NT2/D1 (cell line): Measurements from ENCODE around the gene PACSIN2.

Experiments
- DNase-seq: peaks from one replicate; pipeline ENCODE4 v3.0.0-alpha.2; 2011; ENCODE audit warnings: low read depth, low spot score
- H3K27me3 ChIP-seq: 2 replicates; pipeline ENCODE4 v1.6.0; 2011; ENCODE audit warnings: mild to moderate bottlenecking; ENCODE audit not compliant: insufficient read length, insufficient read depth
- H3K36me3 ChIP-seq: 2 replicates; pipeline ENCODE4 v1.6.1; 2011; ENCODE audit warnings: mild to moderate bottlenecking, low read length, mixed read lengths; ENCODE audit not compliant: insufficient read depth, insufficient read length
- H3K4me1 ChIP-seq: 2 replicates; pipeline ENCODE4 v1.5.1; 2011; ENCODE audit not compliant: insufficient read depth, insufficient read length
- H3K4me3 ChIP-seq: 2 replicates; pipeline ENCODE4 v1.5.1; 2011; ENCODE audit warnings: low read depth; ENCODE audit not compliant: insufficient read length
- H3K9ac ChIP-seq: 2 replicates; pipeline ENCODE4 v1.6.0; 2011; ENCODE audit warnings: low read depth; ENCODE audit not compliant: insufficient read length
- H3K9me3 ChIP-seq: 2 replicates; pipeline ENCODE4 v1.5.1; 2011; ENCODE audit warnings: mild to moderate bottlenecking, low read length; ENCODE audit not compliant: insufficient read depth
- SUZ12 ChIP-seq: IDR thresholded peaks from 2 replicates; pipeline ENCODE4 v1.6.1; 2011; ENCODE audit not compliant: insufficient read length, insufficient read depth; ENCODE audit errors: extremely low read depth
- YY1 ChIP-seq: IDR thresholded peaks from 2 replicates; pipeline ENCODE4 v1.6.1; 2011; ENCODE audit not compliant: insufficient read length, insufficient read depth
- ZNF274 ChIP-seq: IDR thresholded peaks from 2 replicates; pipeline ENCODE4 v1.6.1; 2011; ENCODE audit warnings: mild to moderate bottlenecking, low read depth, low read length

Gene PACSIN2

GRCh38 chr22:42895541-42895981 is 119.4 kb downstream of the PACSIN2 start:
- peaks cover 29% of the 10 kb centered on the region for H3K36me3 ChIP-seq
- H3K9me3 ChIP-seq = no peaks in the 10 kb centered on the region
- no peak overlapping the region for H3K4me3 ChIP-seq
- H3K4me1 ChIP-seq = peaks cover 4% of the 10 kb centered on the region
- no peaks in the 10 kb centered on the region for H3K27me3 ChIP-seq
- TF ChIP-seq SUZ12 (no peak), YY1 (no peak), ZNF274 (no peak)
- DNase-seq = no peak
- no peak overlapping the region for H3K9ac ChIP-seq

GRCh38 chr22:42895087-42895486 is 119.9 kb downstream of the PACSIN2 start:
- Histone ChIP-seq H3K36me3 (peaks cover 32% of the 10 kb centered on the region), H3K9me3 (no peaks in the 10 kb centered on the region), H3K9ac (no peak overlapping the region), H3K27me3 (no peaks in the 10 kb centered on the region), H3K4me3 (no peak overlapping the region), H3K4me1 (peaks cover 4% of the 10 kb centered on the region)
- TF ChIP-seq YY1 (no peak), SUZ12 (no peak), ZNF274 (no peak)
- DNase-seq = no peak

GRCh38 chr22:42893371-42894150 is 121.4 kb downstream of the PACSIN2 start:
- TF ChIP-seq SUZ12 = no peak
- no peak for TF ChIP-seq ZNF274
- no peak for TF ChIP-seq YY1
- Histone ChIP-seq H3K9me3 (no peaks in the 10 kb centered on the region), H3K4me3 (no peak overlapping the region)

GRCh38 chr22:42892571-42893316 is 122.2 kb downstream of the PACSIN2 start:
- no peaks in the 10 kb centered on the region for H3K9me3 ChIP-seq
- no peak overlapping the region for H3K4me3 ChIP-seq
- TF ChIP-seq ZNF274 = no peak
- TF ChIP-seq SUZ12 = no peak
- no peak for TF ChIP-seq YY1
- H3K4me1 ChIP-seq = peaks cover 4% of the 10 kb centered on the region
- H3K36me3 ChIP-seq = peaks cover 47% of the 10 kb centered on the region
- no peak overlapping the region for H3K9ac ChIP-seq
- DNase-seq = no peak
- H3K27me3 ChIP-seq = no peaks in the 10 kb centered on the region

More at GRCh38 chr22:42893371-42894150, 121.4 kb downstream of the PACSIN2 start:
- Histone ChIP-seq H3K9ac (no peak overlapping the region), H3K27me3 (no peaks in the 10 kb centered on the region), H3K4me1 (peaks cover 4% of the 10 kb centered on the region), H3K36me3 (peaks cover 39% of the 10 kb centered on the region)
- no peak for DNase-seq

- DNase-seq = no peak
- H3K4me3 ChIP-seq = no peak overlapping the region
- peaks cover 4% of the 10 kb centered on the region for H3K4me1 ChIP-seq
- peaks cover 53% of the 10 kb centered on the region for H3K36me3 ChIP-seq
- no peak for TF ChIP-seq ZNF274
- TF ChIP-seq SUZ12 = no peak
- no peak for TF ChIP-seq YY1
- H3K9me3 ChIP-seq = no peaks in the 10 kb centered on the region
- H3K9ac ChIP-seq = no peak overlapping the region
- H3K27me3 ChIP-seq = no peaks in the 10 kb centered on the region
These were observed 122.8 kb downstream of the PACSIN2 start for GRCh38 chr22:42892156-42892555.

GRCh38 chr22:42891696-42892095 is 123.3 kb downstream of the PACSIN2 start:
- peaks cover 4% of the 10 kb centered on the region for H3K4me1 ChIP-seq
- no peak overlapping the region for H3K4me3 ChIP-seq
- TF ChIP-seq SUZ12 = no peak
- no peak for TF ChIP-seq YY1
- no peak for TF ChIP-seq ZNF274
- no peaks in the 10 kb centered on the region for H3K9me3 ChIP-seq
- H3K9ac ChIP-seq = no peak overlapping the region
- H3K36me3 ChIP-seq = peaks cover 57% of the 10 kb centered on the region
- no peak for DNase-seq
- no peaks in the 10 kb centered on the region for H3K27me3 ChIP-seq

GRCh38 chr22:42891008-42891407 is 123.9 kb downstream of the PACSIN2 start:
- H3K9ac ChIP-seq = no peak overlapping the region
- H3K36me3 ChIP-seq = peaks cover 60% of the 10 kb centered on the region
- H3K4me3 ChIP-seq = no peak overlapping the region
- DNase-seq = no peak
- TF ChIP-seq SUZ12 (no peak), YY1 (no peak)
- H3K4me1 ChIP-seq = peaks cover 4% of the 10 kb centered on the region
- H3K27me3 ChIP-seq = no peaks in the 10 kb centered on the region
- no peaks in the 10 kb centered on the region for H3K9me3 ChIP-seq
